Body of pancreas (tissue), 4 donors: ENCODE measurements around the gene CCDC34.

Experiments
- POLR2A ChIP-seq, 3 donors: fragments of 450-650 bp; IDR thresholded peaks; one replicate each; pipeline ENCODE4 v1.6.1; 2016; ENCODE audit warnings: antibody characterized with exemption in 3 of 3, mild to moderate bottlenecking in 2 of 3
- TF ChIP-seq, protein P1 (sequence below), 7 experiments: fragments of 450-650 bp in 4 of 7; fragments of 200-600 bp in 3 of 7; sonication (generic) in 3 of 7; IDR thresholded peaks; one replicate each; pipeline ENCODE4 v1.5.1; 2016 to 2019; ENCODE audit warnings: antibody characterized with exemption in 7 of 7

DNA sequence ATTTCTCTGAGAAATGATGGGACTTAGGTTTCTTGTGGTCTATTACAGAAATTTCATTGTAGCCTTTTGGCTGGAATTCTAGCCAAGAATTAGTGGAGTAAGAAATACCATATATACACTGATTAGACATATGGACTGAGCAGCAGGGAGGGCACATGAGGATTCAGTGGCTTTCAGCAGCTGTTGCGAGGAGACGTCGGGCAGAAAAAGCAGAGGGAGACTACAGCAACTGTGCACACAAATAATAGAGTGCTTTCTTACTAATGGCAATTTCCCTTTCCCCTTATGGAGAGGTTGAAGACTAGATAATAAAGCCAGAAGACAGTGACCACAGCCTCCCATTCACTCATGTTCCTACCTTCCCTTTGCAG, 35.4 kb upstream of the CCDC34 start:
- TF ChIP-seq, protein P1, sequence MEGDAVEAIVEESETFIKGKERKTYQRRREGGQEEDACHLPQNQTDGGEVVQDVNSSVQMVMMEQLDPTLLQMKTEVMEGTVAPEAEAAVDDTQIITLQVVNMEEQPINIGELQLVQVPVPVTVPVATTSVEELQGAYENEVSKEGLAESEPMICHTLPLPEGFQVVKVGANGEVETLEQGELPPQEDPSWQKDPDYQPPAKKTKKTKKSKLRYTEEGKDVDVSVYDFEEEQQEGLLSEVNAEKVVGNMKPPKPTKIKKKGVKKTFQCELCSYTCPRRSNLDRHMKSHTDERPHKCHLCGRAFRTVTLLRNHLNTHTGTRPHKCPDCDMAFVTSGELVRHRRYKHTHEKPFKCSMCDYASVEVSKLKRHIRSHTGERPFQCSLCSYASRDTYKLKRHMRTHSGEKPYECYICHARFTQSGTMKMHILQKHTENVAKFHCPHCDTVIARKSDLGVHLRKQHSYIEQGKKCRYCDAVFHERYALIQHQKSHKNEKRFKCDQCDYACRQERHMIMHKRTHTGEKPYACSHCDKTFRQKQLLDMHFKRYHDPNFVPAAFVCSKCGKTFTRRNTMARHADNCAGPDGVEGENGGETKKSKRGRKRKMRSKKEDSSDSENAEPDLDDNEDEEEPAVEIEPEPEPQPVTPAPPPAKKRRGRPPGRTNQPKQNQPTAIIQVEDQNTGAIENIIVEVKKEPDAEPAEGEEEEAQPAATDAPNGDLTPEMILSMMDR (IDR thresholded peaks at IDR 0.05) = no peak
- TF ChIP-seq POLR2A (IDR thresholded peaks at IDR 0.05) = no peak
